ENCODE results near the gene FBXW8. TPM values are rescaled to one million over a fixed set of nuclear protein-coding genes. Genes with fewer than 3 reads are reported as not detected.

FBXW8 gene
- total RNA-seq, 1 donor from 2014 or later, result 17.9 TPM

- DNase-seq (ENCODE audit: low read depth), result no peak
Measured at GRCh38 chr12:117020536-117021220, 109.9 kb downstream of the FBXW8 start.

GRCh38 chr12:117022465-117022864 lies 111.7 kb downstream of the FBXW8 start:
- no peak for DNase-seq (ENCODE audit: low read depth)

DNA sequence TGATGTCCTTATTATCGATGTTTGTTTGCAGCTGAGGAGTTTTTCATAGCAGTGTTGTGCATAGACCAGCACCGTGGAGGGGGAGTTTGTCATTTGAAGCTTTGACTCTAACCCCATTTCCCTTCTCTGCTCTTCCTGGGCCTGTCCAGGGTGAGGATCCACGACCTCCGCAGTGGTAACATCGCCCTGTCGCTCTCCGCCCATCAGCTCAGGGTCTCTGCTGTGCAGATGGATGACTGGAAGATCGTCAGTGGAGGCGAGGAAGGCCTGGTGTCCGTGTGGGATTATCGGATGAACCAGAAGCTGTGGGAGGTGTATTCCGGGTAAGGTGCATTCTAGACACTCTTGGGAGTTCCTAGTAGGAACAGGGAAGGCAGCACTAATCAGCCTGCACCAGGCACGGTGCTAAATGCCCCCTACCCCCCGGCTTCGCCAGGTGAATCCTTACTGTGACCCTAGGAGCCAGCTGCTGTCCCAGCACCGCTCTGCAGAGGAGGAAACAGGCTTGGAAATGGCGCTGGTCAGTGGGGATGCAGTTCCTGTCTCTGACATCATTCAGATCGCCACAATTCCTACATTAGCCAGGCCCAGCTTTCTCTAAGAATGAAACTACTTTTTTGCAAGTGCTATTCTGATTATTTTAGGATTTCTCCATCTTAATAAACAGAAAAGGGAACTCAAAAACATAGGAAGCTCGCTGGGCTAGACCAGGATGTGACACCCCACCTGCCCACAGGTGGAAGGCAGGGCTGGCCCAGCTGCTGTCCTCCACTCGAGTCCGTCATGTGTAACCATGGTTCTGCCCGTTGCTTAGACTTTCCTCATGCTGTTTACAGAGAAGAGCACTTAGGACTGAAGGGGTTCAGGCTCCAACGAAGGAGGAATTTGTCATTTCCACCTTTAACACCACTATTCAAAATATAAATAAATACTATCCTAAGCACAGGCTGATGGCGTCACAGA lies 113.5 kb downstream of the FBXW8 start:
- no peak for DNase-seq (ENCODE audit: low read depth)

DNA sequence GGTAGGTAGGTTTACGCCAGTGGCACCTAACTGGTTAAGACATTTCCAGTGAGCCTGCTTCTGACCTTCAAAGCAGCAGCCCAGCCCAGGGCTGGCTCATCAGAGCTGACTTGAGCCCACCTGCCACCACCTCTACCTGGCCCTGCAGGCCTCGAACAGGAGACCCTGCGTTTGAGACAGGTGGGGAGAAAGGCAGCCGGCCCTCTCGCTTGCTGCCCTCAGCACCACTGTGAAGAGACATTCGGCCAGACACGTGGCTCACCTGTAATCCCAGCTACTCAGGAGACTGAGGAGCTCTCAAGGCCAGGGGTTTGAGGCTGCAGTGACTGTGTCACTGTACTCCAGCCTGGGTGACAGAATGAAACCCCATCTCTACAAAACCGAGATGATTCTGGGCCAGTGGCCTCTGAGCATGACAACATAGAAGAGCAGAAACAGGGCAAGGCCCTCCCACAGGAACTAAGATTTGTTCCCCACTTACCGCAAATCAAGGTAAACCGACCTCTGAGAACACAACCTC lies 114.3 kb downstream of the FBXW8 start:
- DNase-seq (ENCODE audit: low read depth), result no peak

- peak; percentile 35 for DNase-seq (ENCODE audit: low read depth)
Measured at GRCh38 chr12:117025481-117026151, 114.9 kb downstream of the FBXW8 start.

DNA sequence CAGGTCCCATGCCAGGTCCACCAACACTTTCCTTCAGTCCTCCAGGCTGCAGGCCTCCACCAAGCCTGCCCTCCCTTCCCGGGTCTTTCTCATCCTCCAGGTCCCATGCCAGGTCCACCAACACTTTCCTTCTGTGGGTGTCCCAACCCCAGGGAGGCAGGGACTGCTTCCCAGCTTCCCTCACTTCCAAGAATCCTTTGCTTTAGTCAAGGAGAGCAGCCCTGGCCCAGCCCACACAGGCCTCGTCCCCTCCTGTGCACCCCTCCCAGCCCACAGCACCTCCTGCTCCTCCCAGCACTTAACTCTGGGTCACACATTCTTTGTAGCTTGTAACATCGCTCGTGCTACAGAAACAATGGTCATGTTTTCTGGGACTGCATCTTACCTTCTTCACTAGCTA lies 115.6 kb downstream of the FBXW8 start:
- no peak for DNase-seq (ENCODE audit: low read depth)

DNA sequence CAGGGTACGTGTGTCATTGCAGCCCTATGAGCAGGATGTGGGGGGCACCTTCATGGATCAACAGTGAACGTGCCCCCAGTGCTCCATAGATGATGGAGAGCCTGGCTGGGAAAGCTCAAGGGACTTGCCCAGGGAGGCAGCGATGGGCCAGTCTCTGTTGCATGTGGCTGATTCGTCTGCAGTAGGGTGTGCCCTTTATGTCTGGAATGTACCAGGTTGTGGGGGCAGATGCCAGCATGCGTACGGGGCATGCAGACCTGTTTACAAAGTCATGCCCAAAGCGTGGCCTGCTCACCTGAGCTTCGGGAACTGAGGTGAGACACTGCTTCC lies 116.1 kb downstream of the FBXW8 start:
- no peak for DNase-seq (ENCODE audit: low read depth)

GRCh38 chr12:117027251-117028086 lies 116.7 kb downstream of the FBXW8 start:
- DNase-seq (ENCODE audit: low read depth), result no peak

DNA sequence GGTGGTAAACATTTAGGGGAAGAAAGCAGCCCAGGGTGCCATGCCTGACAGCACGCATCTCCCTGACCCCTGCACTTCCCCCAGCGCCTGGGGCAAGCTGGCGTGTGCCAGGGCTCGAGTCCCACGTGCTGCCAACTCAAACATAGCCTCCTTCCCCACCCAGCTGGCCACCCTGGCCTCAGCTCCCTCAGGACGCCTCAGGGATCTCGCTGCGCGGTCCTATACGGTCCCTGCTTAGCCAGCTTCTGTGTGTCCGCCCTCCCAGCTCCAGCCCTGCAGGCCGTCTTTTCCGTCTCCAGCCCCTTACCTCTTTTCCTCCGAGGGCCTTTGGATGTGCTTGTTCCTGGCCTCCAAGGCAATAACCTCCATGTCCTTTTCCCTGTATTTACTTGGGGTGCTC lies 117.5 kb downstream of the FBXW8 start:
- no peak for DNase-seq (ENCODE audit: low read depth)

DNA sequence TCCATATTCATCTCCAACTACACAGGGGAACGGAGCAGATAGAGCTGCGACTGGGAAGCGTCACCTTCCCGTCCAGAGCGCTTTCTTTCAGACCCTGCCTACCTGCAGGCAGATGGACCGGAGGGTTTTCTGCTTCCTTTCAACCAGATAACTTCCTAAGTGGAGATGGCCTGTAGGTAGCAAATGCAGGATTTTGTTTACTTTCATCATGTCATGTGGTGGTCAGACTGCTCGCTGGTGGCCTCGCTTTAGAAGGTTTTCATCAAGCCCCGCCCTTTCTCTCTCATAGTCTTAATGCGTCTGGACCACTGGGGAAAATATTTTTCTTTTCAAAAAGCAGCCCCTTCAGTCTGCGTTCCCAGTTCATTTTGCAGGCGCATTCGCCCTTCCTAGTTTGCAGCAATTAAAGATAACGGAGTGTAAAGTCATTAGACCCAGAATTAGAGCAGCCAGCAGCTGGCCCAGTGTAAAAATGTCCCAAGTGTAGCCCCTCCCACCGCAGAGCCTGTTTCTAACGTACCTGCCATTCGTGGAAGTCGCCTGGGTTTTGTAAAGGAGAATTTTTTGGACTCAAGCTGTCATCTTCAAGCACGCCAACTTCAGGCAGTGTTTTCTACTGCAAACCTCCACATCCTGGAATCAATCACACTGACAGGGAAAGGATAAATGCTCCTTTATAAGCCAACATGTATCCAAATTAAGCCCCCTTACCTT lies 119.6 kb downstream of the FBXW8 start:
- DNase-seq (ENCODE audit: low read depth), result no peak

- no peak for DNase-seq (ENCODE audit: low read depth)
Measured at GRCh38 chr12:117031843-117032592, 121.3 kb downstream of the FBXW8 start.

- no peak for DNase-seq (ENCODE audit: low read depth)
Measured at GRCh38 chr12:117032593-117033381, 122.0 kb downstream of the FBXW8 start.

GRCh38 chr12:117033382-117034221 lies 122.9 kb downstream of the FBXW8 start:
- no peak for DNase-seq (ENCODE audit: low read depth)

DNA sequence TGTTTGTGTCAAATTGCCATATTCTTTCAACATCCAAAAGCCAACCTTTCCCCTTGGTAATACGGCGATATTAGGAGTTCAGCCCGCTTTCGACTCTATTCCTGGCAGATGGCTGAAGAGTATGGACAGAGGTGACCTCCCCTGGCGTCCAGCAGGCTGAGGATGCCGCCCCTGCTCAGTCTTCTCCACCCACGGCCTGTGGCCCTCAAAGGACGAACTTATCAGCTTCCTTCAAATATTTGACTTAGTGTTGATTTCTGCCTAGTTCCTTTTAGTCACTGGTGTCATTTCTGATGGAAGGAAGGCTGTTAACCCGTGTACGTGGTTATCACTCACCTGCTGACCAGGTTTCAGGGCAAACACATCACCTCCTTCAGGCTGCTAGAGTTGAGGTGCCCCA lies 123.5 kb downstream of the FBXW8 start:
- no peak for DNase-seq (ENCODE audit: low read depth)

- no peak for DNase-seq (ENCODE audit: low read depth)
Measured at GRCh38 chr12:117034701-117035151, 124.0 kb downstream of the FBXW8 start.

DNA sequence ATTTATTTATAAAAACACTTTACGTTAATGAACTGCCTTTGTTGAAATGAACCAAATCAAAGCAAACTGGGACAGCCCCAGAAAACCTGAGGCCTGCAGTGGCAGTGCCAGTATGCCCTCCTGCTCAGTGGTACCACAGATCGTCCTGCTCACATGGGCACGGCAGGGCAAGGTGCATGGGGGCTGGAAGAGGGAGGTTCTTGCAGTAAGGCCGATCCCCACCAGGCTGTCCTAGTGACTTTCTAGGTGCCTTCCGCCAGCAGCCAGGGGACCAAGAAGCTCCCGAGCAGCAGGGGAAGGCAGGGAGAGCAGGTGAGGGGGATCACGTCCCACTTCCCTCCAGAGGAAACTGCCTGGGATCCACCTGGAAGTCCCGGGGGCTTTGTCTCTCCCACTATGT lies 124.5 kb downstream of the FBXW8 start:
- DNase-seq (ENCODE audit: low read depth), result no peak

GRCh38 chr12:117036046-117036445 lies 125.3 kb downstream of the FBXW8 start:
- no peak for DNase-seq (ENCODE audit: low read depth)

DNA sequence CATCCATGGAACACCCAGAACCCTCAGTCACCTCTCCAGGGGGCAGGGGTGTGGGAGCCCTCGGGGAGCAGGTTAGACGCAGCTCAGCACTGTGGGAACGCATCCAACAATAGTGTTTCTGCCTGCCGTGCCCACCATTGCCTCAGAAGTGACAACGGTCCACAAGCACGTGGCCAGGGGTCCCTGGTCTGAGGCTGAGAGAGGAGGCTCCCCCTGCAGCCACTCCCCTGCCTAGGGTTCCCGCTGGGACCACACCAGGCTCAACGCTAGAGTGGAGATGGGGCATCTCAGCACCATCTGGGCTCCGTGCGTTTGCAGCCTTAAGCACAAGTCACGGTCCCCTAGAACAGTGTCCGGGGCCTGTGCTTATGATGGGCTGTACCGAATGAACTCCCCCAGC lies 125.8 kb downstream of the FBXW8 start:
- DNase-seq (ENCODE audit: low read depth), result no peak

Data from renal cortical epithelial cell (primary cell).